NCI-H1930 (cell line): Measurements from ENCODE around the gene TRAPPC4.
A peak's percentile ranks its signal among the peaks of the same experiment; 100 is the strongest.
"Not testable (repeated sequence)": the region's sequence is repeated elsewhere in the genome, so short reads cannot be mapped to it uniquely, and the experiment has no call there.

ENCODE experiments used
- DNase-seq, 2 experiments: peaks; one replicate each; lab custom pipeline; 2025; lab: John Stamatoyannopoulos, UW

Gene TRAPPC4, protein sequence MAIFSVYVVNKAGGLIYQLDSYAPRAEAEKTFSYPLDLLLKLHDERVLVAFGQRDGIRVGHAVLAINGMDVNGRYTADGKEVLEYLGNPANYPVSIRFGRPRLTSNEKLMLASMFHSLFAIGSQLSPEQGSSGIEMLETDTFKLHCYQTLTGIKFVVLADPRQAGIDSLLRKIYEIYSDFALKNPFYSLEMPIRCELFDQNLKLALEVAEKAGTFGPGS

DNA sequence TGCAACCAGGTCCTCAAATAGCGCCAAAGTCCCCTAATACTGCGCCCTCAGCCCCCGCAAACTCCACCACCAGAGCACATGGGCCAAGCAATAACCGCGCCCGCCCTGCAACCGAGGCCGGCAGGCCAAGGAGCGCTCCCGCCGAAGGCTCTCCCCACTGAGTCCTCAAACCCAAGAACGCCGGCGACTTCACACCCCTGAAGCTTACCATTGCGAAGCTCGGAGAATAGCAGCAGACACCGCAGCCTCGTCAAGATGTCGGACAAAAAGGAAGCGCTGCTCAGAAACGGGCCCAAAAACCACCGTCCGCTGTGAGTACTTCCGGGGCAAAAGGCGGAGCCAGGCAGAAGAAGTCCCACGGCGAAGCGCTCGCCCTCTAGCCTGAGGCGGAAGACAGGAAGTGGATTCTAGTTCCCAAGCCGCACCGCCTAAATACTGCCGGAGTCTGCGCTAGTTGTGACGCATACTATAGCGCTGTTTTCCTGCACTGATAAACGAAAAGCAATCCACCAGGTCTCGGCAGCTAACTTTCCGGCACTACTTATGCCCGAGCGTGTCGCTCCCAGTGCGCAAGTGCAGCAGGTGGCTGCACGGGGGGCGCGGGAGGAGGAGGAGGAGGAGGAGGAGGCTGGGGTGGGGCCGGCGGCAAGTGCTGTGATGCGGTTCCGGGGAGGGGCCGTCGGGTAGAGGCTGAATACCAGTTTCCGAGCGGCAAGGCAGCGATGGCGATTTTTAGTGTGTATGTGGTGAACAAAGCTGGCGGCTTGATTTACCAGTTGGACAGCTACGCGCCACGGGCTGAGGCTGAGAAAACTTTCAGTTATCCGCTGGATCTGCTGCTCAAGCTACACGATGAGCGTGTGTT lies at the start of gene TRAPPC4, which contains the start of gene RPS25:
Gene TRAPPC4 (plus strand): TSS at position 693 of the 865 bp plus-strand sequence. CDS start 30 bp downstream, at position 723.
Gene RPS25 (minus strand): TSS at position 270 of the 865 bp plus-strand sequence. CDS start 59 bp downstream, at position 211.
- DNase-seq = peak; percentile 89 to 94

- DNase-seq = not testable (repeated sequence)
Observed at GRCh38 chr11:118969508-118969907, 49.1 kb upstream of the TRAPPC4 start.

GRCh38 chr11:118971646-118972045 lies 46.9 kb upstream of the TRAPPC4 start, which contains the start of gene FOXR1:
Gene FOXR1 (plus strand): TSS chr11:118971761. CDS start chr11:118971932, 171 bp downstream.
- DNase-seq = no peak

- no peak for DNase-seq
Observed at GRCh38 chr11:118973985-118974384, 44.6 kb upstream of the TRAPPC4 start.

GRCh38 chr11:118975771-118976709 lies 42.5 kb upstream of the TRAPPC4 start:
- DNase-seq = no peak

- no peak for DNase-seq
Observed at GRCh38 chr11:118979434-118979833, 39.1 kb upstream of the TRAPPC4 start.

DNA sequence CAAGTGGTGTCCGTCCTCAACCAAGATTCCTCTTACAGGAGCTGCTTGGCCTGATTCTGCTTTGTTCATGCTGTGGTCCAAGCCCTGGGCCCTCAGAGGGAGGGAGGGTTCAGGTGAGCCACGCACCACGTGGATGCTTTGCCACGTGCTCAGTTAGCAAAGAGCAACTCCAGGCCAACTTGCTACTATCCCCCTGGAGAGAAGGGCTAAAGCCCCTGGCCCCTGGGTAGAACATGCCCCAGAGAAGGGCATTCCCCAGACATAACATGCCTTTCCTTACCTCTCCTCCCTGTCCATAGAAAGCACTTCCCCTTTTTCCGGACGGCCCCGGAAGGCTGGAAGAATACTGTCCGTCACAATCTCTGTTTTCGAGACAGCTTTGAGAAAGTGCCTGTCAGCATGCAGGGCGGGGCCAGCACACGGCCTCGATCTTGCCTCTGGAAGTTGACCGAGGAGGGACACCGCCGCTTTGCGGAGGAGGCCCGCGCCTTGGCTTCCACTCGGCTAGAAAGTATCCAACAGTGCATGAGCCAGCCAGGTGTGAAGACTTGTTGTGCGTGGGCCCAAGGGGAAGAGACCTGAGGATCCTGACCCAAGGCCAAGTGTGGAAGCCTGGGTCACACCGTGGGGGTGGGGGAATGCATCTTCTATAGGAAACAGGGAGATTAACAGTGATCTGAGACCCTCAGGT lies 38.2 kb upstream of the TRAPPC4 start:
- DNase-seq = no peak

DNA sequence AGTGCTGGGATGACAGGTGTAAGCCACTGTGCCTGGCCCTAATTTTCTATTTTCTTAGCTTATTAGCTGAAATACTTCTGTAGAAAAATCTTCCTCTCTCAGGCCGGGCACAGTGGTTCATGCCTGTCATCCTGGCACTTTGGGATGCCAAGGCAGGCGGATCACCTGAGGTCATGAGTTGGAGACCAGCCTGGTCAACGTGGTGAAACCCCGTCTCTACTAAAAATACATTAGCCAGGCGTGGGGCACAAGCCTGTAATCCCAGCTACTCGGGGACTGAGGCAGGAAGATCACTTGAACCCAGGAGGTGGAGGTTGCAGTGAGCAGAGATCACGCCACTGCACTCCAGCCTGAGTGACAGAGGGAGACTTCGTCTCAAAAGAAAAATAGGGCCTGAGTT lies 34.2 kb upstream of the TRAPPC4 start:
- not testable (repeated sequence) for DNase-seq

GRCh38 chr11:118984825-118985224 lies 33.7 kb upstream of the TRAPPC4 start:
- no peak for DNase-seq

DNA sequence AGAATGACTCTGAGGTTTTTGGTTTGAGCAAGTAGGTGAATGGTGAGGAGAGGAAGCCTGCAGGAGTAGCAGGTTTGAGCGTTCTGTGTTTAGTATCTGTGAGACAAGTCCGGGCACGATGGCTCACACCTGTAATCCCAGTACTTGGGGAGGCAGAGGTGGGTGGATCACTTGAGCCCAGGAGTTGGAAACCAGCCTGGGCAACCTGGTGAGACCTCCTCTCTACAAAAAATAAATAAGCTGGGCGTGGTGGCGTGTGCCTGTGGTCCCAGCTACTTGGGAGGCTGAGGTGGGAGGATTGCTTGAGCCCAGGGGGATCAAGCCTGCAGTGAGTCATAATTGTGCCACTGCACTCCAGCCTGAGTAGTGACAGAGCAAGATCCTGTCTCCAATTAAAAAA lies 30.3 kb upstream of the TRAPPC4 start:
- DNase-seq = no peak

DNA sequence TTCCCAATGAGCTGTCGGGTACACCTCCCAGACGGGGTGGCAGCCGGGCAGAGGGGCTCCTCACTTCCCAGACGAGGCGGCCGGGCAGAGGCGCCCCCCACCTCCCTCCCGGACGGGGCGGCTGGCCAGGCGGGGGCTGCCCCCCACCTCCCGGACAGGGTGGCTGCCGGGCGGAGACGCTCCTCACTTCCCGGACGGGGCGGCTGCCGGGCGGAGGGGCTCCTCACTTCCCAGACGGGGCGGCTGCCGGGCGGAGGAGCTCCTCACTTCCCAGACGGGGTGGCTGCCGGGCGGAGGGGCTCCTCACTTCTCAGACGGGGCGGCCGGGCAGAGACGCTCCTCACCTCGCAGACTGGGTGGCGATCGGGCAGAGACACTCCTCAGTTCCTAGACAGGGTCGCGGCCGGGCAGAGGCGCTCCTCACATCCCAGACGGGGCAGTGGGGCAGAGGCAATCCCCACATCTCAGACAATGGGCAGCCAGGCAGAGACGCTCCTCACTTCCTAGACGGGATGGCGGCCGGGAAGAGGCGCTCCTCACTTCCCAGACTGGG lies 27.0 kb upstream of the TRAPPC4 start:
- DNase-seq = not testable (repeated sequence)

GRCh38 chr11:118996926-118997626 lies 21.5 kb upstream of the TRAPPC4 start:
- no peak for DNase-seq

DNA sequence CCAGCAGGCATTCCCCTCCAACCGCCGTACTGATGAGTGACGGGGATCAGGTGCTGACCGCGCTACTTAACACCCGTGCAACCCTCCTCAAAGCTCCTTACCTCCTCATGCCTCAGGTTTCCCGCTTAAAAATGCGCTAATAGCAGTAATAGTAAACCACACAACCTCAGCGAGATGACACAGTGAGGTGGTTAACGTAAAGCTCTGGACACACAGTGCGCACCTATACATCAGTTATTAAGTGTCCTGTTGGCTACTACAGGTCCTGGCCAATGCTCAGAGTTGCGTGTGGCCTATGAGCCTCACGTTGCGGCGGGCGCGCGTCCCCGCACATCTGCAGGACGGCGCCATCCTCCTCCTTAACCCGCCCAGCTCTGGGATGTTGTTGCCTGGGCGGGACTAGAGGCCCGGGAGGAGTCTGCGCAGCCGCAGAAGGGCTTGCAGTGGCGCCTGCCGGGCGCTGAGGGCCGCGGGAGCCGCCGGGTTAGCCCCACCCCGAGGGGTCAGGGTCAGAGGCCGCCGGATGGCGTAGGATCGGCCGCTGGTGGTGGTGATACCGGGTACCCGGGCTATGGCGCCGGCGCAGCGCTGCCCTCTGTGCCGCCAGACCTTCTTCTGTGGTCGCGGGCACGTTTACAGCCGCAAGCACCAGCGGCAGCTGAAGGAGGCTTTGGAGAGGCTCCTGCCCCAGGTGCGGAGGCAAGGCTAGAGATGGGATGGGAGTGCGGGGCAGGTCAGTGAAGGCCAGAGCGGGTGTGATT lies 20.8 kb upstream of the TRAPPC4 start, which contains the start of gene CENATAC:
Gene CENATAC (plus strand): TSS at position 512 of the 761 bp plus-strand sequence. CDS start 60 bp downstream, at position 572.
- DNase-seq = peak; percentile 85 to 94

GRCh38 chr11:118998388-118998717 lies 20.2 kb upstream of the TRAPPC4 start:
- no peak for DNase-seq

DNA sequence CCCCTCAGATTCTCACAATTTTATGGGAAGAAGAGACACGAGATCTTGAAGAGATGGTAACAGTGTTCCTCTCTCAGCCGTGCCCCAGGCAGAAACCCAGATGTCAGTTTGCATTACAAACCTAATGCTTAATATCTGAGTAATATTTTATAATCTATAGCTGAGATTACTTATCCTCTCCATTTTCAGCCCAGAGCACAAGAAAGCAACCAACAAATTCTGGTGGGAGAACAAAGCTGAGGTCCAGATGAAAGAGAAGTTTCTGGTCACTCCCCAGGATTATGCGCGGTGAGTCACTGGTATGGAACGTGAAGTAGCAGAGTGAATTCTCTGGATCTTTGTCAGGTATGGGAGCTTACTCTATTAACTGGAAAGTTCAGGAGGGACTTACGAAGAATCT lies 19.7 kb upstream of the TRAPPC4 start:
- no peak for DNase-seq

- DNase-seq = no peak
Observed at GRCh38 chr11:119000906-119001305, 17.7 kb upstream of the TRAPPC4 start.

GRCh38 chr11:119006656-119007055 lies 11.9 kb upstream of the TRAPPC4 start:
- no peak for DNase-seq

GRCh38 chr11:119011476-119012053 lies 7.0 kb upstream of the TRAPPC4 start:
- DNase-seq = no peak

GRCh38 chr11:119012629-119013170 lies 5.9 kb upstream of the TRAPPC4 start:
- DNase-seq = no peak
